ENCODE data around the gene CHD5. TPM values are rescaled to one million over a fixed set of nuclear protein-coding genes. Genes with fewer than 3 reads are reported as not detected.

CHD5 gene
- total RNA-seq, 4 donors from 2014 or later = 0.30 TPM; not detected in 3

DNA sequence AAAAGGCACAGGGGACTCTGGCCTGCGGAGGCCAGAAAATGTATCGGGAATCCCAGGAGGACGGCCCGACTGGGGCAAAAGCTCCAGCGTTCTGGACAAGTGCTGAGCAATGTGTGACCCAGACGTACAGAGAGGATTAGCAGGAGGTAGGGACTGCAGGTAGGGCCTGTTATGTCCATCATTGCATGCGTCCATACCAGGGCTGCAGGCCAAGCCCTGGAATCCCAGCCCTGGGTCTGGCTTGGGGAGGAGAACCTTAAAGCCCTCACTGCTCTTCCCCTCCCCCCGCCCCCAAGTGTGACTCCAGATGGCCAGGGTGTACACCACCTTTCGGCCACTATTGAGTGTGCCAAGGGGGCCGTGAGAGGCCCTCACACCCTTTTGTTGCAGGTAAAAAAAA, 27.8 kb upstream of the CHD5 start:
- Histone ChIP-seq H3K4me3 (no peak overlapping the region), H3K27me3 (peaks cover 0 to 31% of the 10 kb centered on the region in 2 donors), H3K27ac (no peak overlapping the region), H3K4me1 (peaks cover 0 to 55% (median 31%) of the 10 kb centered on the region in 4 donors), H3K36me3 (peaks cover 0 to 17% (median 0%) of the 10 kb centered on the region in 3 donors), H3K9me3 (no peaks in the 10 kb centered on the region)
- no peak for TF ChIP-seq EP300 (IDR thresholded peaks at IDR 0.05)
- no peak for TF ChIP-seq CTCF (IDR thresholded peaks at IDR 0.05)
- no peak for TF ChIP-seq POLR2A (IDR thresholded peaks at IDR 0.05)
- no peak for DNase-seq (ENCODE audit: low spot score in 2 of 2)
- 70 to 87% methylated on average over 9 to 10 of the region's 10 CpGs for WGBS, 2 donors

- no peak for DNase-seq (ENCODE audit: low spot score in 2 of 2)
- Histone ChIP-seq H3K36me3 (peaks cover 0 to 10% (median 0%) of the 10 kb centered on the region in 3 donors), H3K27me3 (peaks cover 0 to 31% of the 10 kb centered on the region in 2 donors), H3K27ac (no peak overlapping the region), H3K4me3 (no peak overlapping the region), H3K4me1 (peaks cover 0 to 55% (median 31%) of the 10 kb centered on the region in 4 donors), H3K9me3 (no peaks in the 10 kb centered on the region)
- 64 to 78% methylated on average over 14 to 19 of the region's 19 CpGs for WGBS, 2 donors
- TF ChIP-seq POLR2A (IDR thresholded peaks at IDR 0.05) = no peak
- no peak for TF ChIP-seq EP300 (IDR thresholded peaks at IDR 0.05)
- no peak for TF ChIP-seq CTCF (IDR thresholded peaks at IDR 0.05)
Observed at GRCh38 chr1:6207075-6207885, 27.2 kb upstream of the CHD5 start.

DNA sequence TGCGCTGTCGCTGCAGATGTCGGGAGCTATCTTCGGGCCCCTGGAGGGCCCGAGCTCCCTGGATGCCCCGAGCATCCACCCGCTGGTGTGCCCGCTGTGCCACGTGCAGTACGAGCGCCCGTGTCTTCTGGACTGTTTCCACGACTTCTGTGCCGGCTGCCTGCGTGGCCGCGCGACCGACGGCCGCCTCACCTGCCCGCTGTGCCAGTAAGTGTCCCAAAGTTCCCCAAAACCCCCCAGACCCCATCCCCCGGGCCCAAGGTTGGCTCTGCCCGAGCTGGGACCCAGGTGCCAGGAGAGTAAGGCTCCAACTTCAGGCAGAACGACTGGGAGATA, 26.4 kb upstream of the CHD5 start:
- Histone ChIP-seq H3K4me3 (peak overlapping the region; percentile 21 to 54 (median 40)), H3K4me1 (peaks cover 0 to 55% (median 31%) of the 10 kb centered on the region in 4 donors), H3K27me3 (peaks cover 0 to 31% of the 10 kb centered on the region in 2 donors), H3K36me3 (peaks cover 0 to 8% (median 0%) of the 10 kb centered on the region in 3 donors), H3K27ac (peak overlapping the region in 2 of 4 donors; percentile 12 to 57), H3K9me3 (no peaks in the 10 kb centered on the region)
- WGBS, 2 donors = 0 to 18% methylated on average over 4 to 16 of the region's 25 CpGs
- no peak for TF ChIP-seq CTCF (IDR thresholded peaks at IDR 0.05)
- no peak for TF ChIP-seq POLR2A (IDR thresholded peaks at IDR 0.05)
- TF ChIP-seq EP300 (IDR thresholded peaks at IDR 0.05) = no peak
- DNase-seq (ENCODE audit: low spot score in 2 of 2) = no peak

GRCh38 chr1:6205849-6206519, 25.9 kb upstream of the CHD5 start, which contains the start of gene RNF207:
RNF207 (plus strand) TSS chr1:6206119; CDS start chr1:6206536, 417 bp downstream.
- Histone ChIP-seq H3K27ac (peak within 1 kb of the TSS in 3 of 4 donors; percentile 31 to 57 (median 57)), H3K4me1 (peaks cover 0 to 56% (median 31%) of the 10 kb centered on the region in 4 donors)

More at GRCh38 chr1:6205849-6206519, 25.9 kb upstream of the CHD5 start, which contains the start of gene RNF207:
- Histone ChIP-seq H3K9me3 (no peaks in the 10 kb centered on the region), H3K36me3 (peaks cover 0 to 4% (median 0%) of the 10 kb centered on the region in 3 donors), H3K4me3 (peak within 1 kb of the TSS; percentile 21 to 54 (median 40)), H3K27me3 (peaks cover 0 to 31% of the 10 kb centered on the region in 2 donors)
- TF ChIP-seq CTCF (IDR thresholded peaks at IDR 0.05) (no peak), POLR2A (IDR thresholded peaks at IDR 0.05) (no peak), EP300 (IDR thresholded peaks at IDR 0.05) (no peak)
- 3 to 4% methylated on average over 24 to 47 of the region's 66 CpGs for WGBS, 2 donors
- DNase-seq (ENCODE audit: low spot score in 2 of 2) = no peak

Data from tibial nerve (tissue), 4 donors.